Jurkat, Clone E6-1 (cell line): ENCODE data around the gene RBMX.
"Not testable (repeated sequence)": the region's sequence is repeated elsewhere in the genome, so short reads cannot be mapped to it uniquely, and the experiment has no call there.

ENCODE experiments used
- DNase-seq: peaks from one replicate; pipeline ENCODE4 v3.0.0-alpha.2; 2011; ENCODE audit warnings: low read depth, low spot score
- H3K4me3 ChIP-seq: 2 replicates; pipeline ENCODE4 v1.5.1; 2011; ENCODE audit warnings: mild to moderate bottlenecking, low read length, control low read depth, moderate library complexity

The RBMX gene

DNA sequence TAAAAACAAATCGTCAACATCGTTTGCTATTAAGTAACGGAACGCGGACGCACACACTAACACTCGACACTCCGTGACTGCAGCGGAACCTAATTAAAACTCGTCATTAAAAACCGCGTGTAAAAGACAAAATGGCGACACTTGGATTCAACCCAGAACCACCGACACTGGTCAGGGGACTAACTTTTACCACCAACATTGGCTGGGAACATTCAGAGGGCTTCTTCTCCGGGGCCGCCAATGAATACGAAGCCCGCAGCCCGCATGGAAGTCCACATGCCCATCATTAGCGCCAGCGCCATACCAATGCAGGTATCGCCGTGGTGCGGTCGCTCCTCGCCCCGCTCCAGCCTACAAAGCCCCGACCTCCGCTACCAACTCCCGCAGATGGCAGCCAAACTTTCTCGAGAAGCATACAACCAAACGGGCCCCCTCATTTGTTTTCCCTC, 498 bp downstream of the RBMX start:
- peak overlapping the region; percentile 88 for H3K4me3 ChIP-seq
- DNase-seq = no peak

DNA sequence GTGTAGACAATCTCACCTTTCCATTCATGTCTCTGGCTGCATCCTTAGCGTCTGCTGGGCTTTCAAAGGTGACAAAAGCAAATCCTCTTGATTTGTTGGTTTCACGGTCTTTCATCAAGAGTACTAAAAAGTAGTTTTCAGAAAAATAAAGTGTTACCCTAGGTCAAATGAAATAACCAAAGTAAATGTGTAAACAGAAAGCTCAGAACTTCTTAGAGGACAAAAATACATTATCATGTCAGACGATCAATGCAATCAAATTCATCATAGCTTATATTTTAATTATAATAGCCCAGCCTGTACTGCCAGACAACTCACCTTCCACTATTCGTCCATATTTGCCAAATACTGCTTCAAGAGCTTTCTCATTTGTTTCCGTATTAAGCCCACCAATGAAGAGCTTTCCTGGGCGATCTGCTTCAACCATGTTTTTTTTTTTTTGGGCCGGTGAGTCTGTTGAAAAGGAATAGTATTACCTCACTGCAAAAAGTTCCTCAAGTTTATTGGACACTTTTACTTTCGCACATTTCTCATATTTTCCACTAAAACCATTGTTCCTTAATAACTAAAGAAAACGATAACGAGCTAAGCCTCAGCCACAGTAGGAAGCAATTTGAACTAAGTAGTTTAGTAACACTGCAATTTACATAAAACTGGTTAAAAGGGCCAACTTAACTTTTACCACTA, 1.4 kb downstream of the RBMX start:
- peak overlapping the region; percentile 88 for H3K4me3 ChIP-seq
- no peak for DNase-seq

DNA sequence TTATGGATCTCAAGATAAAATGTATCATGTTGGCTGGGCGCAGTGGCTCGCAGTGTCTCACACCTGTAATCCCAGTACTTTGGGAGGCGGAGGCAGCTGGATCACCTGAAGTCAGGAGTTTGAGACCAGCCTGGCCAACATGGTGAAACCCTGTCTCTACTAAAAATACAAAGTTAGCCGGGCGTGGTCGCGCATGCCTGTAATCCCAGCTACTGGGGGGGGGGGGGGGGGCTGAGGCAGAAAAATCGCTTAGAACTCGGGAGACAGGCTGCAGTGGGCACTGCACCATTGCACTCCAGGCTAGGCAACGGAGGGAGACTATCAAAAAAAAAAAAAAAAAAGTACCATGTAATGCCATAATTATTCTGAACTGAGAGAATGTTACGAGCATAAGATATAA, 2.1 kb downstream of the RBMX start:
- DNase-seq = no peak
- peak overlapping the region; percentile 88 for H3K4me3 ChIP-seq

DNA sequence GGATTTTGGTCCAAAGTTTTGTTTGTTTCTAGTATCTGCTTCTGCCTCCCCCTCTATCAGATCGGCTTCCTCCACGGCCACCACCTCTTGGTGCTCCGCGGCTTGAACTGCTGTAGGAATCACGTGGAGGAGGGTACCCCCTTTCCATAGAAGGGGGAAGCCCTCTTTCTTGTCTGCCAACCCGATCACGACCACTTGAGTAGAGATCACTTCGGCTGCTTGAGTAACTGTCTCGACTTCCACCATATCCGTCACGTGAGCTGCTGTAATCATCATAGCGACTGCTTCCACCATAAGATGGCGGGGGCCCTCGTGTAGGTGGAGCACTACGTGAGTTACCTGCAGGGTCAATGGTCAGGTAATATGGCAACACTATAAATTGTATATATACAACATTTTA, 6.4 kb downstream of the RBMX start:
- H3K4me3 ChIP-seq, DNase-seq: not testable (repeated sequence)

DNA sequence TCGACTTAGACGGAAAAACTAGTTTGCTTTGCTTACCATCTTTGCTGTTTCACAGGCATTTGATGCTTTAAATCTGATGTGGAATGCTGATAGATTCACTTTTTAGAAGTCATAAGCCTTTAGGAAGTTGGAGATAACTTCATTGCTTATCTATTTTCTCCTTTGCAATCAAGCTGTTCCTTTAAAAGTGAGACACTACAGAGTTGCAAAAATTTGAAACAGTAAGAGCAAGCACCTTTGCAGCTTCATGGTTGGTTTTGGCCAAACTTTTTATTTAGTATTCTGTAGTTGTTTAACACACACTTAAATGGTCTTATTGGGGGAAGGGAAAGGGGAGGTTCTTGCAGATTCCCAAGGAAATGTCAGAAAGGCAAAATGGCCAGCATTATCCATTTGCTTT, 7.3 kb downstream of the RBMX start:
- H3K4me3 ChIP-seq, DNase-seq: not testable (repeated sequence)

DNA sequence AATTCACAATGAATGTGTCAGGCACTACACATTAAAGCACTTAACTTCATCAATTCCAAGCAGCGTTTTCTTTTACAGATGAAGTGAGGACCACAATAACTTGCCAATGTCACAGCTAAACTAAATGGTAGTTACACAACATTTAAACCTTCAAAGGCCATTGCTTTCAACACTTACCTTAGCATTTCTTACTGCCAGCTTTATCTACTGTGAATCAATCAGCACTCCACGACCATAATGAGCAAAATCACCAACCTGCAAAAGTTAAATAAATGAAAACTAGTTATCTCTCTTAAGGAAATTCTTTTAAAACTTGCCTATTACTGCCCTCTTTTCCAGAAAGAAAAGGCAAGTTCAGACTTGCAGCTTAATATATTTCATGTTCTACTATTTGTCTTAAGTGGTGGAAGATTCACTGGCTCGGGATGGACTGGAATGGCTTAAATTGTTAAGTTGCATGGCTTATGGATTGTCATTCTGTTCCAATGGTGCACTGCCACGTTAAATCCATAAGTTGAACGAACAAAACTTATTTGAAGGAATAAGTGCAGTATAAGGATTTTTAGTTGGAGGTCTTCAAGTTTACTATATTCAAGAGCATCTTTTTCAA, 8.3 kb downstream of the RBMX start:
- no peak for DNase-seq
- H3K4me3 ChIP-seq = no peak overlapping the region

DNA sequence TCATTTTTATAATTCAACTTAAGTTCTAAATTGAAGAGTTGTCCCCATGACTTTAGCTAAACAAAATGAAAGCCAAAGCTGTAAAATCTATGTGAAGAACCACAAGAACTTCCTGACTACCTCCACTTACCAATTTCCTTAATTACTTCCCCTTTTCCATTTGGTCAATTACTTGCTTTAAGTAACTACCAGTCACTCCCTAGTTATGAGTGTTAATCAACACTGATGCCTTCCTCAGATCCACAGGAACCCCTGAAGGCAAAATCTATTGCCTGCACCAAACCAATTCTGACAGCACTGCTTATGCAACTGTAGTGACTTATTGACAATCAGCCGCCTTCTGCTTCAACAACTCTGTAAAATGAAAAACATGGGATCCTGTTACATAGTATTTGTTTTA, 10.5 kb downstream of the RBMX start:
- H3K4me3 ChIP-seq = no peak overlapping the region
- DNase-seq = no peak

DNA sequence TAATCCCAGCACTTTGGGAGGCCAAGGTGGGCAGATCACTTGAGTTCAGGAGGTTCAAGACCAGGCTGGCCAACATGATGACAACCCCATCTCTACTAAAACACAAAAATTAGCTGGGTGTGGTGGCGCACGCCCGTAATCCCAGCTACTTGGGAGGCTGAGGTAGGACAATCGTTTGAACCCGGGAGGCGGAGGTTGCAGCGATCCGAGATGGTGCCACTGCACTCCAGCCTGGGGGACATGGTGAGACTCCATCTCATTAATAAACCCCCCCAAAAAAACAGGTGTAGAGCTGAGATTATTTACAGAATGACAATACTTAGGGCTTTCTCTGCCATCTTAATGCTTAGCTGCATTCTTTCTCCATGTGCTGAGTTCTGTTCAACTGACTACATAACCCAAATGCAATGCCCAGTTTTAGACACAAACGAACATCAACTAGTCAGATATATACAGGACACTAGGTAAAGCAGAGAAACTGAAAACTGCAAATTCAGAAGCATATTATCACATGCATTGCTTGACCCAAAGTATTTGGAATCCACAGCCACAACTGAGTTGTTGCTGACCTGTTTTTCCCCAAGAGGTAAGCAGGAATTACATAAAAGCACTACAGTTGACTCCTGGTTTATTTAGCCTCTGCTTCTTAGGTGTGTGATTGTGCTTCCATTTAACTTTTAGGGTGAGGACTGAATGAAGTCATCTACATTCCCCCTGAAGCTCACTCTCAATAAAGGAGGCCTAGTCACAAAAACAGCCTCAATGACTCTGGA, 12.1 kb downstream of the RBMX start:
- no peak for DNase-seq

DNA sequence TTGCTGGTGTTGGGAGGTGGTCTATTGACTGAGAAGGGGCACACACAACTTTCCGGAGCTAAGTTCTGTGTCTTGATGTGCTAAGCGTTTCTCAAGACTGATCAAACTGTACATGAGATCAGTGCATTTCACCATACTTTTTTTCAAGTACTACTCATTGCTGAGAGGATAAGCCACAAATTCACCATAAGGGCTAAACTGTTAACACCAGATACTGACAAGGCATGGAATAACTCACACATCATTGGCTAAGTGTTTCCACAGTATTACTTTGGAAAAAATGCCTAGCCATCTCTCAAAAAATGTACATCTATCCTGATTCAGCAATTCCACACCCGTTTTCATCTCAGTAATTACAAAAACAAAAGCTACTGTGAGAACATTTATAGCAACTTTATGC, 13.0 kb downstream of the RBMX start:
- H3K4me3 ChIP-seq = no peak overlapping the region
- no peak for DNase-seq

More for the DNA sequence above, 12.1 kb downstream of the RBMX start:
- H3K4me3 ChIP-seq = no peak overlapping the region

DNA sequence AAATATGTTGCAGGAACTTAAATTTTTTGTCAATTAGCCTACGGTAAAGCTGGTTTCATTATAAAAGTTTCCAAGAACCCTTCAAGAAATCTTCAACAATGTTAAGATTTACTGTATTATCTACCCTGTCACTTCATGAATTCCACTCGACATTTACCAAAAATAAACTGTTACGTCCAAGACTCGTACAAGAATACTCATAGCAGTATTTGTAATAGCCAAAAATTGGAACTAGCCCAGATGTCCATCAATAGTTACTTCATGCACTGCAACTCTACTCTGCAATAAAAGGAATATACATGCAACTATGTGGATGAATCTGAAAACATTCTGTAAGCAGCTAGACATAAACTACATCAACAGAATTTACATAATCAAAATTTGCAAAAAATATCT, 13.4 kb downstream of the RBMX start:
- no peak for DNase-seq
- H3K4me3 ChIP-seq = no peak overlapping the region

DNA sequence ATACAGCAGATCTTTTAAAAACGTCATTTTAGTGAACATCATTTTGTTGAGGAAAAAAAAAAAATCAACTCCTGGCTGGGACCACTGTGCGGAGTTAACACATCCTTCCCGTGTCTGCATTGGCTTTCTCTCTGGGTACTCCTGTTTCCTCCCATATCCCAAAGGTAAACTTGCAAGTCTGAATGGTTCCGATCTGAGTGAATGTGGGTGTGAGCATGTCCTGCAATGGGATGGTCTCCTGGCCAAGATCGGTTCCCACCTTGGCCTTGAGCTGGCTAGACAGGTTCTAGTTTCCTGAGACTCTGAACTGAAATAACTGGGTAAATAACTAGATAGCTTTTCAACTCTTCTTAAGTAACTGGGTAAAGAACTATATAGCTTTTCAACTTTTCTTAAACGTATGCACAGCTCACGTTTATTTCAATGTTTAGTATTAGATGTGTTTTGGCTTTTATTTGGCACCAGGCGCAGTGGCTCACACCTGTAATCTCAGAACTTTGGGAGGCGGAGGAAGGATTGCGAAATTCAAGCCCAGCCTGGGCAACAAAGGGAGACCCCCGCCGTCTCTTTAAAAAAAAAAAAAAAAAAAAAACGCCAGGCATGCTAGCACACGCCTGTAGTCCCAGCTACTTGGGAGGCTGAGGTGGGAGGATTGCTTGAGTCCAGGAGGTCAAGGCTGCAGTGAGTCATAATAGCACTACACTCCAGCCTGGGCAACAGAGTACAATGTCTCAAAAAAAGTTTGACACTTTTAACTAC, 14.0 kb downstream of the RBMX start:
- DNase-seq = no peak

DNA sequence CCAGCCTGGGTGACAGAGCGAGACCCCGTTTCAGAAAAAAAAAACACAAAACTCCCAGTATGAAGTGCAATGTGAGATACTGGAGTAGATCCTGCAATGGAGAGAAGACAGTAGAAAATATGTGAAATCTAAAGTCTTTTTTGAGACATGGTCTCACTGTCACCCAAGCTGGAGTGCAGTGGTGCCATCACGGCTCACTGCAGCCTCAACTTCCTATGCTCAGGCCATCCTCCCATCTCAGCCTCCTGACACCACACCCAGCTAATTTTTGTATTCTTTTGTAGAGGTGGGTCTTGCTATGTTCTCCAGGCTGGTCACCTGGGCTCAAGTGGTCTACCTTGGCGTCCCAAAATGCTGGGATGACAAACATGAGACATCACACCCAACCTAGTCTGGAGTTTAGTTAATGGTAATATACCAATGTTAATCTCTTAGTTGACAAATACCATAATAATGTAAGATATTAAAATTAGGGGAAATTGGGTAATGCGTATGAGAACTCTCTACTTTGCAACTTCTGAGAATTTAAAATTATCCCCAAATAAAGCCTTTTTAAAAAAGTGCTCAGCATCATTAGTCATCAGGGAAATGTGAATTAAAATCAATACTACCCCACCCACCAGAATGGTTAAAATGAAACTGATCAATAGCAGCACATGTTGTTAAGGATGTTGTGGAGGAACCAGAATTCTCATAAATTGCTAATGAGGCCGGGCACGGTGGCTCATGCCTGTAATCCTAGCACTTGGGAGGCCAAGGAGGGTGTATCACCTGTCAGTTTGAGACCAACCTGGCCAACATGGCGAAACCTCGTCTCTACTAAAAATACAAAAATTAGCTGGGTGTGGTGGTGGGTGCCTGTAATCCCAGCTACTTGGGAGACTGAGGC, 15.0 kb downstream of the RBMX start:
- H3K4me3 ChIP-seq = no peak overlapping the region
- no peak for DNase-seq

More for the DNA sequence above, 14.0 kb downstream of the RBMX start:
- no peak overlapping the region for H3K4me3 ChIP-seq

DNA sequence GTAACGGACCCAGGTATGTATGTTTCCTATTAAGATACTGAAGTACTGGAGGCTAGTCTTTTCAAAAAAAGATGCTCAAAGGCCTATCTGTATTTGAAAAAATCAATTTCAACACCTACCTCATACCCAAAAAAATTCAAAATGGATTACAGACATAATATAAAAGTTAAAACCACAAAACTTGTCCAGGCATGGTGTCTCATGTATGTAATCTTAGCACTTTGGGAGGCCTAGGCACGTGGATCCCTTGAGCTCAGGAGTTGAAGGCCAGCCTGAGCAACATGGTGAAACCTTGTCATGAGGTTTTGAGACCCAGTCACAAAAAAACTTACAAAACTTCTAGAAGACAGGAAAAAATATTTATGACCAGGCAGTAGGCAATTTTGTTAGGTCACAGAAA, 16.7 kb downstream of the RBMX start:
- DNase-seq = no peak

DNA sequence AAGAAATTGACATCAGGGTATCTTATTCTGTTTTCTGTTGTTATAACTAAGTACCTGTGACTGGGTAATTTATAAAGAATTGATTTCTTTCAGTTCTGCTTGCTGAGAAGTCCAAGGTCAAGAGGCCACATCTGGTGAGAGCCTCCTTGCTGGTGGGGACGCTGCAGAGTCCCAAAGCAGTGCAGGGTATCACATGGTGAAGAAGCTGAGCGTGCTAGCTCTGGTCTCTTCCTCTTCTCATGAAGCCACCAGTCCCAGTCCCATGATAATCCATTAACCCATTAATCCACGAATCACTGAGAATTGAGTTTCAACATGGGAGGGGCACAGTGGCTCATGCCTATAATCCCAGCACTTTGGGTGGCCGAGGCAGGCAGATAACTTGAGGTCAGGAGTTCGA, 18.0 kb downstream of the RBMX start:
- DNase-seq = no peak
- H3K4me3 ChIP-seq = no peak overlapping the region

More for the DNA sequence above, 16.7 kb downstream of the RBMX start:
- H3K4me3 ChIP-seq = no peak overlapping the region

DNA sequence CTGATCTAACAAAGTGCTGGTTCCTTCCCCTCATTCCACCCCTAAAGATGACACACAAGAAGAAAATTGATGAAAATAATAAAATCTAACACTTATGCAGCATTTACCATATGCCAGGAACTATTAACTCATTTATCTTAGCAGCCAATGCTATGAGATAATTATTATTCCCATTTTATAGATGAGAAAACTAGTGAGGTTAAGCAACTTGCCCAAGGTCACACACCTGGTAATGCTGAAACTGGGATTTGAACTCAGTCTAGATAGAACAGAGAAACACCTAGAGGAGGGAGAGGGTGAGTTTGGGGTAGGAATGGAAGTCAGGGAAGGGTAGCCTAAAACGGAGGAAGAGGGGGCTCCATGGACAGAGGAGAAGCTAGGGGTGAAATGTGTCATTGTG, 18.6 kb downstream of the RBMX start:
- DNase-seq = no peak
- H3K4me3 ChIP-seq = no peak overlapping the region

DNA sequence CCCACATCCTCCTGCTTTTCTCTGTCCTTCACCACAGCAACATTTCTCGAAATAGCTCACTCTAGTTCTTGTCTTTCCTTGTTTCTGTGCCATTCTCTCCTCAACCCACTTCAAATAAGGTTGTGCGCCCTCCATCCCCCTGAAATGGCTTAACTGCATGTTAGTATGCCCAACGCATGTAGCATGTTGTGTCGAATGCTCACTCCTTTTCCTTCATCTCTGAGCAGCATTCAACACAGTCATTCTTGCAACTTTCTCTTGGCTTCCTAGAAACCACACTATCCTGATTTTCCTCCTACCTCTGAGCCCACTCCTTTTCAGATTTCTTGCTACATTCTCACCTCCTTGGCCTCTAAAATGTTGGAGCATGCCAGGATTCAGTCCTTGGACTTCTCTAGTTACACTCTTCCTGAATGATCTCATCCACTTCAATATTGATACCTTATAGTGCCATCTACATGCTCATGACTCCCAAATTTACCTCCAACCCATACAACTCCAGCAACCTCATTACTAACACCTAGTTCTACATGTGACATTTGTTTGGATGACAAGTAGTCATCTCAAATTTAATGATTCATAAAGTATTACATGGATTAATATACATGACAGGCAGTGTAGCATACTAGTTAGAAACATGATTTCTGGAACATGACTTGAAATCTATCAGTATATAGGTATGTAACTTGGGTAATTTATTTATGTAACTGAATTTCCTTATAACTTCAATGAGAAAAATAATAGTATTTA, 22.3 kb downstream of the RBMX start:
- DNase-seq = no peak
- no peak overlapping the region for H3K4me3 ChIP-seq

DNA sequence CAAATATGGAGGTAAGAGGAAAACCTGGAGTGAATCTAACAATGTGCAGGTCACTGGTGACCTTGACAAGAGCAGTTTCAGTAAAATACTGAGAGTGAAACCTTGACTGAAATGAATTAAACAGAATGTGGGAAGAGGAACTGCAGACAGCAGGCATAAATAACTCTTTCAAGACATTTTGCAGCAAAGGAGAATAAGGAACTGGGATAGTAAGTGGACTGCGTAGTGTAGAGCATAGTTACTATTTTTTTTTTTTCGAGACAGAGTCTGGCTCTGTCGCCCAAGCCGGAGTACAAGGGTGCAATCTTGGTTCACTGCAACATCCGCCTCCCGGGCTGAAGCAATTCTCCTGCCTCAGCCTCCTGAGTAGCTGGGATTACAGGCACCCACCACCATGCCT, 24.0 kb downstream of the RBMX start:
- DNase-seq = no peak

DNA sequence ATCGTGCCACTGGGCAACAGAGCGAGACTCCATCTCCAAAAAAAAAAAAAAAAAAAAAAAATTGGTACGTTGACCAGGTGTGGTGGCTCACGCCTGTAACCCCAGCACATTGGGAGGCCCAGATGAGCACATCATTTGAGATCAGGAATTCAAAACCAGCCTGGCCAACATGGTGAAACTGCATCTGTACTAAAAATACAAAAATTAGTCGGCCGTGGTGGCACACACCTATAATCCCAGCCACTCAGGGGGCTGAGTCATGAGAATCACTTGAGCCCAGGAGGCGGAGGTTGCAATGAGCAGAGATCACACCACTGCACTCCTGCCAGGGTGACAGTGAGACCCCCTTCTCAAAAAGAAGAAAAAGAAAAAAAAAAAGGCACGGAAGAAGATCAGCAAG, 24.5 kb downstream of the RBMX start:
- DNase-seq = no peak
- H3K4me3 ChIP-seq = no peak overlapping the region

More for the DNA sequence above, 24.0 kb downstream of the RBMX start:
- H3K4me3 ChIP-seq = no peak overlapping the region
